HepG2 (cell line): Measurements from ENCODE around the gene HDAC4. TPM values are rescaled to one million over a fixed set of nuclear protein-coding genes. Genes with fewer than 3 reads are reported as not detected.
A peak's percentile ranks its signal among the peaks of the same experiment; 100 is the strongest.

ENCODE experiments used
- ATAC-seq: fragments of 200-7000 bp; cut with Tn5 transposase; 3 replicates; pipeline ENCODE4 v1.9.1; 2020; ENCODE audit warnings: mild to moderate bottlenecking, moderate library complexity
- BruUV-seq: library from RNA; stranded (reverse); fragments of 400-500 nt; replicated peaks from 2 replicates; lab custom pipeline; 2021; lab: Mats Ljungman, UMichigan
- CTCF ChIA-PET: fragments of 300-600 bp; formaldehyde crosslinking; extraction: SDS; loops from one replicate; lab custom pipeline; 2021; ENCODE audit warnings: low total read pairs, inconsistent platforms, low intra/inter-chr PET ratio; lab: Yijun Ruan, JAX
- POLR2A ChIA-PET: fragments of 350-600 bp; sonication (Branson Sonifier 250); formaldehyde crosslinking; loops from one replicate; lab custom pipeline; 2020; ENCODE audit warnings: antibody characterized with exemption, inconsistent platforms; lab: Yijun Ruan, JAX
- DNase-seq: peaks from one replicate; pipeline ENCODE4 v3.0.0-alpha.2; 2015; ENCODE audit warnings: low spot score
- FAIRE-seq: peaks from 3 replicates; lab custom pipeline; 2011; peaks lifted over from hg19 to GRCh38; lab: Jason Lieb, UNC
- H2AFZ ChIP-seq: one replicate; pipeline ENCODE4 v1.6.1; 2011; ENCODE audit warnings: low read length, inconsistent platforms
- H3K27ac ChIP-seq: fragments of 300-600 bp; 3 replicates; pipeline ENCODE4 v1.8.0; 2011; ENCODE audit warnings: mixed run types, mild to moderate bottlenecking, mixed read lengths, low read length, inconsistent platforms; ENCODE audit not compliant: insufficient read depth; ENCODE audit errors: extremely low read length
- H3K27me3 ChIP-seq, 2 experiments: fragments of 200-600 bp in 1 of 2; 2 replicates in 1 of 2; 3 replicates in 1 of 2; pipeline versions ENCODE4 v1.6.0 to v1.8.0; 2011; ENCODE audit warnings: low read length in 2 of 2, mild to moderate bottlenecking in 2 of 2, moderate library complexity in 2 of 2, inconsistent platforms in 1 of 2; ENCODE audit not compliant: insufficient read depth in 2 of 2, control insufficient read depth in 1 of 2
- H3K36me3 ChIP-seq, 2 experiments: fragments of 200-600 bp in 1 of 2; replicated peaks in 1 of 2; 2 replicates in 1 of 2; 3 replicates in 1 of 2; pipeline versions ENCODE4 v1.5.1 to v1.8.0; 2011; ENCODE audit warnings: low read length in 2 of 2, inconsistent platforms in 1 of 2; ENCODE audit not compliant: insufficient read depth in 2 of 2, control insufficient read depth in 1 of 2
- H3K4me1 ChIP-seq: 2 replicates; pipeline ENCODE4 v1.5.1; 2012; ENCODE audit warnings: low read length, inconsistent platforms; ENCODE audit not compliant: insufficient read depth
- H3K4me2 ChIP-seq: 2 replicates; pipeline ENCODE4 v1.6.0; 2011; ENCODE audit warnings: low read depth, low read length, inconsistent platforms
- H3K4me3 ChIP-seq, 3 experiments: fragments of 200-600 bp in 1 of 3; sonication (generic), shearing (Covaris generic) in 1 of 3; replicated peaks in 1 of 3; 2 replicates each; pipeline ENCODE4 v1.5.1; 2011 to 2016; ENCODE audit warnings: low read length in 3 of 3, inconsistent platforms in 2 of 3, low read depth in 2 of 3, mild to moderate bottlenecking in 2 of 3, control low read depth in 1 of 3, mixed read lengths in 1 of 3; ENCODE audit not compliant: insufficient read depth in 1 of 3
- H3K79me2 ChIP-seq: one replicate; pipeline ENCODE4 v1.6.1; 2011; ENCODE audit warnings: low read length, inconsistent platforms; ENCODE audit not compliant: insufficient read depth
- H3K9ac ChIP-seq: 2 replicates; pipeline ENCODE4 v1.6.0; 2011; ENCODE audit warnings: mild to moderate bottlenecking, low read depth, low read length, inconsistent platforms; ENCODE audit not compliant: insufficient read depth
- H3K9me3 ChIP-seq: 2 replicates; pipeline ENCODE4 v1.5.1; 2012; ENCODE audit warnings: mild to moderate bottlenecking, low read length
- H4K20me1 ChIP-seq: 2 replicates; pipeline ENCODE4 v1.6.0; 2011; ENCODE audit warnings: inconsistent platforms, mild to moderate bottlenecking, low read length, moderate library complexity; ENCODE audit not compliant: insufficient read depth
- CCAR2 ChIP-seq: fragments of 200-400 bp; formaldehyde crosslinking; optimal IDR thresholded peaks from 2 replicates; pipeline ENCODE3; 2018; ENCODE audit warnings: low read depth, mild to moderate bottlenecking, low read length, moderate library complexity
- EZH2 ChIP-seq: conservative IDR thresholded peaks from 2 replicates; pipeline ENCODE4 v1.6.1; 2012; ENCODE audit warnings: mild to moderate bottlenecking, low read depth, low read length, moderate library complexity
- HMG20B ChIP-seq: conservative IDR thresholded peaks from 2 replicates; pipeline ENCODE4 v1.6.1; 2016; ENCODE audit warnings: missing genetic modification reagents, missing compliant biosample characterization
- MIXL1 ChIP-seq: IDR thresholded peaks from 2 replicates; pipeline ENCODE4 v1.6.1; 2016
- WGBS: methylation state at CpG from one replicate; pipeline ENCODE4 v1.1.6; 2017; ENCODE audit warnings: low lambda C conversion rate; 5-methylcytosine and 5-hydroxymethylcytosine counted together
- in situ Hi-C: cut with HindIII; loops from 2 replicates; pipeline ENCODE4 v1.10.0; 2017; ENCODE audit warnings: low pct_unique_long_range_greater_than_20kb; ENCODE audit not compliant: extremely low pct_ligation_motif_present
- intact Hi-C: fragments of 100-400 bp; cut with micrococcal nuclease; formaldehyde crosslinking; loops from one replicate; pipeline ENCODE4 v1.10.0; 2022; ENCODE audit not compliant: unreplicated experiment
- polyA plus RNA-seq, 8 experiments: library from polyadenylated mRNA; depleted of rRNA in 3 of 8; stranded (reverse) in 7 of 8; unstranded in 1 of 8; fragments of >200 nt; fragmentation: Illumina TruSeq in 4 of 8; extraction: Trizol in 4 of 8; gene quantifications; 2 replicates each; pipeline versions ENCODE4 v1.2.1 to v1.2.3, GENCODE V29; 2011 to 2016; ENCODE audit warnings: low read depth in 4 of 8, missing spikeins in 1 of 8, mixed read lengths in 1 of 8; ENCODE audit not compliant: insufficient read depth in 1 of 8
- total RNA-seq, 5 experiments: library from RNA; depleted of rRNA; stranded (reverse); fragments of >200 nt; fragmentation: Illumina TruSeq; extraction: Trizol; gene quantifications; 2 replicates each; pipeline ENCODE4 v1.2.3, GENCODE V29; 2016; ENCODE audit warnings: low read depth in 1 of 5
- TF ChIP-seq, protein P1 (sequence below): sonication (generic); formaldehyde crosslinking; IDR thresholded peaks from 2 replicates; pipeline ENCODE4 v1.4.0; 2020; ENCODE audit warnings: missing genetic modification reagents
- TF ChIP-seq, protein P2 (sequence below): sonication (generic); formaldehyde crosslinking; IDR thresholded peaks from 2 replicates; pipeline ENCODE4 v1.5.0; 2020; ENCODE audit warnings: mild to moderate bottlenecking, missing genetic modification reagents, moderate library complexity

HDAC4 gene
- total and polyA plus RNA-seq, 2 of the 13 experiments (the other 11 are each of a cell fraction or from before 2014, with no cell fraction given), result 10.1 to 11.5 TPM

DNA sequence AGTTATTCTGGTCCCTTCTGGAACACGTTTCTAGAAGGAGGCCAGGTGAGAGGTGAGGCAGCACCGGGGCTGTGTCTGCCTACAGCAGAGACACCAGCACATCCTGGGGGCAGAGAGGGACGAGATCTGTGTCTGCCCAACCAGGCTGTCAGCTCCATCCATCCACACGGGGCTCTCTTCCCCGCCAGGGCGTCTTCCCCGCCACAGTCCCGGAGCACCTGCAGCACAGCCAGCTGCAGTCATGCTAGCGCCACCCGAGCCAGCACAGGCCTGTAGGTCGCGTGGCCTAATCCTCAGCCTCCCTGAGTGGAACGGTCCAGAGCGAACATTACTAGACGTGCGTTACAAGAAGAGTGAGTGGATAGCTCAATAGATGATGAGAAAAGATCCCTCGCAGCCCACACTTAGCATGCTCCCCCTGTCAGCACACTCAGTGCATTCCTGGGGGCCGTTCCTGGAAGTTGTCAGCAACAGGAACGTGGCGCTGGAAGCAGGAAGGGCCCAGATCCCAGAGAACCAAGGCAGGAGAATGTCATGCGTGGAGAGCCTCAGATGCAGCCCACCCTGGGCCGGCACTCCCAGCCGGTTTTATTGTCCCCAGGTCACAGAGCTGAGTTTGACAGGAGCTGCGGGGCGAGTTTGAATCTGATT, 374.0 kb downstream of the HDAC4 start:
- POLR2A ChIA-PET, result no interaction called here
- Histone ChIP-seq H3K27ac (no peak overlapping the region), H4K20me1 (no peaks in the 10 kb centered on the region; the same call in none of the 2 replicates), H3K4me3 (no peak overlapping the region), H2AFZ (no peak overlapping the region), H3K9ac (no peak overlapping the region), H3K36me3 (no peaks in the 10 kb centered on the region), H3K4me2 (no peak overlapping the region), H3K9me3 (no peaks in the 10 kb centered on the region), H3K79me2 (no peaks in the 10 kb centered on the region), H3K4me1 (peaks cover 5% of the 10 kb centered on the region; the same call in 1 of the 2 replicates), H3K27me3 (peaks cover 32 to 90% of the 10 kb centered on the region in 2 experiments; a peak in 4 of 5 replicates)
- intact Hi-C loops (no loop called here), in situ Hi-C loops (no loop called here)
- ATAC-seq (peak; percentile 83), DNase-seq (no peak), FAIRE-seq (peak; percentile 4)
- CTCF ChIA-PET, result no interaction called here
- BruUV-seq, result no TSS peak
- TF ChIP-seq, protein P1, sequence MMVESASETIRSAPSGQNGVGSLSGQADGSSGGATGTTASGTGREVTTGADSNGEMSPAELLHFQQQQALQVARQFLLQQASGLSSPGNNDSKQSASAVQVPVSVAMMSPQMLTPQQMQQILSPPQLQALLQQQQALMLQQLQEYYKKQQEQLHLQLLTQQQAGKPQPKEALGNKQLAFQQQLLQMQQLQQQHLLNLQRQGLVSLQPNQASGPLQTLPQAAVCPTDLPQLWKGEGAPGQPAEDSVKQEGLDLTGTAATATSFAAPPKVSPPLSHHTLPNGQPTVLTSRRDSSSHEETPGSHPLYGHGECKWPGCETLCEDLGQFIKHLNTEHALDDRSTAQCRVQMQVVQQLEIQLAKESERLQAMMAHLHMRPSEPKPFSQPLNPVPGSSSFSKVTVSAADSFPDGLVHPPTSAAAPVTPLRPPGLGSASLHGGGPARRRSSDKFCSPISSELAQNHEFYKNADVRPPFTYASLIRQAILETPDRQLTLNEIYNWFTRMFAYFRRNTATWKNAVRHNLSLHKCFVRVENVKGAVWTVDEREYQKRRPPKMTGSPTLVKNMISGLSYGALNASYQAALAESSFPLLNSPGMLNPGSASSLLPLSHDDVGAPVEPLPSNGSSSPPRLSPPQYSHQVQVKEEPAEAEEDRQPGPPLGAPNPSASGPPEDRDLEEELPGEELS (CRISPR knock-in tag), result no peak
- TF ChIP-seq EZH2 (0 out of 2 replicates have a peak, but pooled peaks have one; percentile 23), CCAR2 (no peak), HMG20B (no peak), MIXL1 (no peak)
- TF ChIP-seq, protein P2, sequence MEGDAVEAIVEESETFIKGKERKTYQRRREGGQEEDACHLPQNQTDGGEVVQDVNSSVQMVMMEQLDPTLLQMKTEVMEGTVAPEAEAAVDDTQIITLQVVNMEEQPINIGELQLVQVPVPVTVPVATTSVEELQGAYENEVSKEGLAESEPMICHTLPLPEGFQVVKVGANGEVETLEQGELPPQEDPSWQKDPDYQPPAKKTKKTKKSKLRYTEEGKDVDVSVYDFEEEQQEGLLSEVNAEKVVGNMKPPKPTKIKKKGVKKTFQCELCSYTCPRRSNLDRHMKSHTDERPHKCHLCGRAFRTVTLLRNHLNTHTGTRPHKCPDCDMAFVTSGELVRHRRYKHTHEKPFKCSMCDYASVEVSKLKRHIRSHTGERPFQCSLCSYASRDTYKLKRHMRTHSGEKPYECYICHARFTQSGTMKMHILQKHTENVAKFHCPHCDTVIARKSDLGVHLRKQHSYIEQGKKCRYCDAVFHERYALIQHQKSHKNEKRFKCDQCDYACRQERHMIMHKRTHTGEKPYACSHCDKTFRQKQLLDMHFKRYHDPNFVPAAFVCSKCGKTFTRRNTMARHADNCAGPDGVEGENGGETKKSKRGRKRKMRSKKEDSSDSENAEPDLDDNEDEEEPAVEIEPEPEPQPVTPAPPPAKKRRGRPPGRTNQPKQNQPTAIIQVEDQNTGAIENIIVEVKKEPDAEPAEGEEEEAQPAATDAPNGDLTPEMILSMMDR (CRISPR knock-in tag), result peak; percentile 12
- WGBS, result 29% methylated on average over 25 of the region's 25 CpGs
